GM23338 (cell line): Measurements from ENCODE around the gene ODAD4.

Source experiments
- CREB1 ChIP-seq: fragments of 250-450 bp; sonication (Bioruptor Pico); IDR thresholded peaks from 2 replicates; pipeline ENCODE4 v1.5.0; 2020; ENCODE audit warnings: low read depth, mild to moderate bottlenecking, moderate library complexity
- EZH2 ChIP-seq: fragments of 200-600 bp; sonication (generic); IDR thresholded peaks from one replicate; pipeline ENCODE4 v1.8.0; 2017; ENCODE audit warnings: antibody characterized with exemption, mild to moderate bottlenecking, low read depth; ENCODE audit not compliant: unreplicated experiment
- EZH2phosphoT487 ChIP-seq: fragments of 200-600 bp; sonication (generic); IDR thresholded peaks from one replicate; pipeline ENCODE4 v1.8.1; 2018; ENCODE audit warnings: antibody characterized with exemption; ENCODE audit not compliant: unreplicated experiment
- JUNB ChIP-seq: IDR thresholded peaks from one replicate; pipeline ENCODE4 v1.6.1; 2016; ENCODE audit warnings: antibody characterized with exemption; ENCODE audit not compliant: unreplicated experiment
- POLR2AphosphoS5 ChIP-seq: IDR thresholded peaks from 2 replicates; pipeline ENCODE4 v1.6.1; 2016; ENCODE audit warnings: antibody characterized with exemption, low read depth
- REST ChIP-seq: IDR thresholded peaks from one replicate; pipeline ENCODE4 v1.6.1; 2018; ENCODE audit warnings: antibody characterized with exemption; ENCODE audit not compliant: unreplicated experiment
- TF ChIP-seq, protein P1 (sequence below), 2 experiments: fragments of 200-600 bp in 1 of 2; sonication (generic) in 1 of 2; conservative IDR thresholded peaks; 2 replicates each; pipeline versions ENCODE4 v1.5.1 to v1.6.1; 2016 to 2017; ENCODE audit warnings: antibody characterized with exemption in 2 of 2, low read depth in 2 of 2, mild to moderate bottlenecking in 2 of 2, moderate library complexity in 1 of 2

DNA sequence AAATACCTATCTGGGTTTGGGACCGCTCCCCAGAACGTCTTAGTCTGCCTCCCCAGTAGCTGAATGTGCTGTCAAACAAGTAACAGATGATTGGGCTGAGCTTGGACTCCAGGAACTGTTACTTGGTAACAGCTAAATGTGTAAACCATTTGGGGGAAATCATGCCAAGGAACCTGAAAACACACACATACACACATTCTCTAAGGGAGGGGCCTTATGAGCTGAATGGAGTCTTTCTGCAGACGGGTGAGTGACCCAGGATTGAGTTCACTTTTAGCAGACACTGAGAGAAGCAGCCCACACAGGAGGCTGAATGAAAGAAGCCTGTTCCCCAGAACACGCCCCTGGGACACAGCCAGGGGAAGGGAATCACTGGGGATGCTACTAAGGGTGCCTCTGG is 13.2 kb upstream of the ODAD4 start:
- TF ChIP-seq, protein P1, sequence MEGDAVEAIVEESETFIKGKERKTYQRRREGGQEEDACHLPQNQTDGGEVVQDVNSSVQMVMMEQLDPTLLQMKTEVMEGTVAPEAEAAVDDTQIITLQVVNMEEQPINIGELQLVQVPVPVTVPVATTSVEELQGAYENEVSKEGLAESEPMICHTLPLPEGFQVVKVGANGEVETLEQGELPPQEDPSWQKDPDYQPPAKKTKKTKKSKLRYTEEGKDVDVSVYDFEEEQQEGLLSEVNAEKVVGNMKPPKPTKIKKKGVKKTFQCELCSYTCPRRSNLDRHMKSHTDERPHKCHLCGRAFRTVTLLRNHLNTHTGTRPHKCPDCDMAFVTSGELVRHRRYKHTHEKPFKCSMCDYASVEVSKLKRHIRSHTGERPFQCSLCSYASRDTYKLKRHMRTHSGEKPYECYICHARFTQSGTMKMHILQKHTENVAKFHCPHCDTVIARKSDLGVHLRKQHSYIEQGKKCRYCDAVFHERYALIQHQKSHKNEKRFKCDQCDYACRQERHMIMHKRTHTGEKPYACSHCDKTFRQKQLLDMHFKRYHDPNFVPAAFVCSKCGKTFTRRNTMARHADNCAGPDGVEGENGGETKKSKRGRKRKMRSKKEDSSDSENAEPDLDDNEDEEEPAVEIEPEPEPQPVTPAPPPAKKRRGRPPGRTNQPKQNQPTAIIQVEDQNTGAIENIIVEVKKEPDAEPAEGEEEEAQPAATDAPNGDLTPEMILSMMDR (conservative IDR thresholded peaks at IDR 0.05; ENCODE audit: low read depth in 2 of 2), result no peak
- TF ChIP-seq POLR2AphosphoS5 (no peak), EZH2 (no peak), JUNB (no peak), EZH2phosphoT487 (no peak), REST (no peak), CREB1 (CRISPR knock-in tag) (no peak)
